GM18868 (cell line): Measurements from ENCODE around the gene GHR.
A peak's percentile ranks its signal among the peaks of the same experiment; 100 is the strongest.

ENCODE experiments used
- ATAC-seq: cut with Tn5 transposase; IDR thresholded peaks from one replicate; pipeline ENCODE4 v1.9.1; 2021; ENCODE audit warnings: mild to moderate bottlenecking, moderate library complexity; ENCODE audit not compliant: unreplicated experiment

GHR gene

DNA sequence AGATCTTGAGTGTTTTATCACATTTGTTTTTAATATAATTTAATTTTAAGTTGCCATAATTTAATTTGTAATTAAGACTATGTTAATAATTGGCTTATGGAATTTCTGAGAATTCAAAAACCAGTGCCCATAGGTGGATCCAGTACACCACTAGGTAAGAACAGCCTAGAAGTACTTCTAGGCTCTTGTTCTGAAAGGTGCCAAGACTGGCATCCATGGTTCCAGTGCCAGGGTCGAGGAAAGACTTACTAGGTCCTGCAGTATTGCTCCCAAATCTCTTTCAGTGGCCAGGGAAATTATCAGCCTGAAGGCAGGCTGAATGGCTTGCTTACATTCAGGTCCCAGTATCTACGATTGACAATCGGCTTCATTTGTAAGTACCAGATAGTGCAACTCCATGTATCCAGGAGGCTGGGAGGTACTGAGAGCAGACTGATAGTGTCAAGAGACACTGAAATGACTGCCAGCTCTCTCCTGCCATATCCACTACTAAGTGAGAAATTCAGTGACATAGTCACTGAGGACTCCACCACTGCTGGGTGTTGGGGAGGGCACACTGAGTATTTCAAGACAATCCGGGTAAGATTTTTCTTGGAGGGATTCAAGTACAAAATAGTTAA, 174.2 kb downstream of the GHR start:
- no peak for ATAC-seq

- ATAC-seq, result no peak
These were observed 175.1 kb downstream of the GHR start for GRCh38 chr5:42598311-42598710.

DNA sequence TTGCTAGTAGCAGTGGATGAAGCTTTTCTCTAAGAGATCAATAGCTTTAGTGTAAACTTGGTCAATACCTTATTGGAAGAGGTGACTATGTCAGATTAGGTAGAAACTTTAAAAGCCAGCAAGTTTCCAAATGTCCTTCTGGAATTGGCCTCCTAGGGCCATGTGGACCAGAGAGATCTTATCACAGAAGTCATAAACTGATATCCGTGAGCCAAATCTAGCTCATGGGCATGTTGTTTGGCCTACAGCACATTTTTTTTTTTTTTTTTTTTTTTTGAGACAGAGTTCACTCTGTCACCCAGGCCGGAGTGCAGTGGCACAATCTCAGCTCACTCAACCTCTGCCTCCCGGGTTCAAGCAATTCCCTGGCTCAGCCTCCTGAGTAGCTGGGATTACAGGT, 175.9 kb downstream of the GHR start:
- ATAC-seq, result no peak

GRCh38 chr5:42600441-42600840, 177.2 kb downstream of the GHR start:
- peak; percentile 41 for ATAC-seq

DNA sequence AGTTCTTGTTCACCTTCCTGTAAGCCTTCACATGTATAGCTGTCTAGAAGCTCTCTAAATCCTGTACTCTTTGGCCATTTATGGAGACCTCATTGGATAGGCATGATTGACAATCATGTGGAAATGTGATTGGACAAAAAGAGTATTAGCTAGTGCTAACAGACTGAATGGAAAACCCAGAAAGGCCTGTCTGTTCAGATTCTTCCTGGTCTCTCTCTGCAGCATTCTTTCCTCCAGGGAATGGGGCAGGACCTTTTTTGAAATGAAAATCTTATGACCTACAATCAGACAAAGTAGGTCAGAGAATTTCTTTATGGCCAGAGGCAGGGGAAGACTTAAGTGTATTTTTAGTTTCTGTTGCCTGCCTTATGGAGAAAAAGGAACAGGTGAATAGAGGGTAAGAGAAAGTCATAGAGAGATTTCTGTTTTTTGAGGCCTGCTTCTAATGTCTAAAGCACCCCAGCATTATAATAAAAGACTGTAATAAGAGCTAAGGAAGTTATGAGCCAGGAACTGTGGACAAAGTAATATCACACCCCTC, 181.0 kb downstream of the GHR start:
- no peak for ATAC-seq

- ATAC-seq, result no peak
These were observed 182.3 kb downstream of the GHR start for GRCh38 chr5:42605490-42605889.

DNA sequence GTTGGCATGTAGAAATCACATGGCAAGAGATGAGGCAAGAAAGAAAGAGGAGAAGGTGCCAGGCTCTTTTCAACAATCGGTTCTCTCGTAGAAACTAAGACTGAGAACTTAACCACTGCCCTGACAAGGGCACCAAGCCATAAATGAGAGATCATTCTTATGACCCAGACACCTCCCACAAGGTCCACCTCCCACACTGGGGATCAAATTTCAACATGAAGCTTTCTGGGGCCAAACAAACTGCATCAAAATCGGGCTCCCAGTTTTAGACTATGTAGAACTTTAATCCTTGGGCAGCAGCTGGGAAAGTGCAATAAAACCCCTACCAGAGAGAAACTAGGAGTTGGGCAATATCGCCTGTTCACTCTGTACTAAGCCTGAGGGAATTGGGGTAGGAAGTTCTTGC, 183.2 kb downstream of the GHR start:
- no peak for ATAC-seq

GRCh38 chr5:42611437-42611836, 188.2 kb downstream of the GHR start:
- ATAC-seq, result no peak

GRCh38 chr5:42612750-42613366, 189.6 kb downstream of the GHR start:
- ATAC-seq, result no peak

GRCh38 chr5:42614509-42614908, 191.3 kb downstream of the GHR start:
- ATAC-seq, result no peak

- ATAC-seq, result no peak
These were observed 197.5 kb downstream of the GHR start for GRCh38 chr5:42620579-42621216.

DNA sequence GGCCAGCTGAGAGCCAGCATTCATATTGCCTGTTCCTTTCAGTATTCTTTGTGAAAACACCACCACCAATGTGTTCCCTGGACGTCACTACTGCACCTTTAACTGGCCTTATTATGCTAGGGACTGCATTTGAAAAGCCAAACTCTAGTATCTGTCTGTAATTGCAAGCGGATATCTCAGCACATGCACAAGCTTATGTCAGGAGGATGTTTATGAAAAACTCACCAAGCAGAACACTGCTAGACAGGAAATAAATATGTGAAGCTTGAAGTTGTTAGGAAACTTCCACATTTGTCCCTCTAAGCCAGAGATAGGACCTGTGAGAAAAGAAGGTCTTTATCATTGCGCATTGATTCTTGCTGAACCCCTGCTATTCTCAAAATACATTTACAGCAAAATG, 198.0 kb downstream of the GHR start:
- ATAC-seq, result peak; percentile 44

GRCh38 chr5:42621662-42622061, 198.4 kb downstream of the GHR start:
- peak; percentile 33 for ATAC-seq

DNA sequence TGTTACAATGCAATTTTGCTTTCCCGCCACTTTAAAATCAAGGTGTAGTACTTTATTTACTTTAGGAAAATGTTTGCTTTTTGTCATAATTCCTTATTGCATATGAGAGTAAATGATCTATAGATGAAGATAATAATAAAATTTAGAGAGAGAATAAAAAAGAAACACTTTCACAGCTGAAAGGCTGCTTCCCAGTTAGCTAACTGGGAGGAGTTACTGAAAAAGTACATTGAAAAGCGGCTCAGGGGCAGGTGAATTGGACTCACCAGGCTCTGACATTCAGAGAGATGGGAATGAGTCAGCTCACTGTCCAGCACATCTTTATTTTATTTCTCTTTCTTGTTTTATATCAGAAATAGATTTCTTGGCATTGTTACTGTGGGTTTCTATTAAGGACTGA, 201.7 kb downstream of the GHR start:
- ATAC-seq, result no peak

- no peak for ATAC-seq
These were observed 203.2 kb downstream of the GHR start for GRCh38 chr5:42626462-42626861.

GRCh38 chr5:42628821-42629220, 205.6 kb downstream of the GHR start:
- ATAC-seq, result no peak

DNA sequence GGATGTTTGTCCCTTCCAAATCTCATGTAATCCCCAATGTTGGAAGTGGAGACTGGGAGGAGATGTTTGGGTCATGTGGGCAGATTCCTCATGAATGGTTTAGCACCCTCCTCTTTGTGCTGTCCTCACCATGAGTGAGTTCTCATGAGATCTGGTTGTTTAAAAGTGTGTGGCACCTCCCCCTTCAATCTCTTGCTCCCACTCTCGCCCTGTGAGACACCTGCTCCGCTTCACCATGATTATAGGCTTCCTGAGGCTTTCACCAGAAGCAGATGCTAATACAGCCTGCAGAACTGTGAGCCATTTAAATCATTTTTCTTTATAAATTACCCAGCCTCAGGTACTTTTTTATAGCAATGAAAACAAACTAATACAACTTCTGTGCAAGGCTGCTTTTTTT, 206.0 kb downstream of the GHR start:
- ATAC-seq, result no peak

- no peak for ATAC-seq
These were observed 208.0 kb downstream of the GHR start for GRCh38 chr5:42631241-42631640.

GRCh38 chr5:42632354-42632900, 209.2 kb downstream of the GHR start:
- ATAC-seq, result no peak

DNA sequence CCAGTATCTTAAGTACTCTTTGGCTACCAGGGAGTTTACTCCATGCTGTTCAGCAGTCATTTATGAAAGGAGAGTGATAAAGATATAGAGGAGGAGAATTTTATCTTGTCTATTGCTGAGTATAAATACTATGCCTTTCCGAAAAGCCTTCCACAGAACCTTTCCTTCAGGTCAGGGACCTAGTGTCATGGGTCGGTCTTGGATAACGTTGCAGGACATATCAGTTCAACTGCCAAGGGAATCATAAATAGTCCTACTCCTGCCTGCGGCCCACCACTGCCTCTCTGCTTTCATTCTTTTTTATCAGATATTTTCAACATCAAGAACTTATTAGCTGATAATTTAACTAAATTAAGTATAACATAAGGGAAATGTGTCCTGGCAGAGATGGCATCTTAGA, 211.3 kb downstream of the GHR start:
- no peak for ATAC-seq

GRCh38 chr5:42636425-42636824, 213.2 kb downstream of the GHR start:
- ATAC-seq, result no peak

- no peak for ATAC-seq
These were observed 213.7 kb downstream of the GHR start for GRCh38 chr5:42636946-42637345.
